ENCODE measurements around the gene ZMIZ1.

The ZMIZ1 gene

DNA sequence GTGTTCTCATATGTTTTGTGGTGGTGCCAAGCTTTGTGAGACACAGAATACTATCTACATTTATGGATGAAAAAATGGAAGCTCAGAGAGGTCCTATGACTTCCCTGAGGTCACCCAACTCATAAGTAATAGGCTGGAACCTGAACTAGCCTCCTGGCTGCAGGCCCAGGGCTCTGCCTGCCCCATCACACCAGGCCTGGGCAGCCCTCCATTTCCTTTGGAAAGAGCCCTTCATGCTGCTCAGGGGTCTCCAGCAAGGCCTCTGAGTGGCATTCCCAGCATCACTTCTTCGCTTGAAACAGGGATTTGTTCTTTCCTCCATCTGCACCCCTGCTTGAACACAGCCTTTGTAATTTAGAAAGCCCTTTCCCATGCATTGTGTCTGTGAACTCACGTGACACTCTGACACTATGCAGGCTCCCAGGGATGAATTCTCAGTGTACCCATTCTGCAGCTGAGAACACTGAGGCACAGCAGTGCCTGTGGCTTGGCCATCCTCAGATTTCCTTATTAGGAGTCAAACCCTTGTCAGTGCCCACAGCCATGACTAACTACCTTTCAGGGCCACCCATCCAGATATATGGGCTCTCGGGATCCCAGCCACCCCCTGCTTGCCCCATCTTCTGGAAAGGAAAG lies 150.7 kb downstream of the ZMIZ1 start:
- DNase-seq = no peak

DNA sequence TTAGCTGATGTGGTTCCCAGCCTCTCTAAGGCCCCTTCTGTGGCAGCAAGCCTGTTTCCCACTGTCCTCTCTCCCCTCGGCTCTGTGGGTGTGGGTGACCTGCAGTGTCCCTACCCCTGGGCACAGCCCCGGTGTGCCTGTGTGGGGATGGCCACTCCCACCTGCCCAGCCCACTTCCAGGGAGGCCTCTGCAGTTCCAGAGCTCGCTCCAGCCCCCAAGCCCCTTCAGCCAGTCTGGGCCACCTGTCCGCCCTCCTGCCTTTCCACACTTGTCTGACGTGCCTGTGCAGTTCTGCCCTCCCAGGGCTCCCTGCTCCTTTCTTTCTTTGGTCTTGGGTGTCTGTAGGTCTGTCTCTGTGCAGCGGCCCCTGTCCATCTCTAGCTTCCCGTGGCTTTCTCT lies 151.5 kb downstream of the ZMIZ1 start:
- DNase-seq = no peak

- no peak for DNase-seq
Measured at GRCh38 chr10:79221110-79222051, 152.6 kb downstream of the ZMIZ1 start.

DNA sequence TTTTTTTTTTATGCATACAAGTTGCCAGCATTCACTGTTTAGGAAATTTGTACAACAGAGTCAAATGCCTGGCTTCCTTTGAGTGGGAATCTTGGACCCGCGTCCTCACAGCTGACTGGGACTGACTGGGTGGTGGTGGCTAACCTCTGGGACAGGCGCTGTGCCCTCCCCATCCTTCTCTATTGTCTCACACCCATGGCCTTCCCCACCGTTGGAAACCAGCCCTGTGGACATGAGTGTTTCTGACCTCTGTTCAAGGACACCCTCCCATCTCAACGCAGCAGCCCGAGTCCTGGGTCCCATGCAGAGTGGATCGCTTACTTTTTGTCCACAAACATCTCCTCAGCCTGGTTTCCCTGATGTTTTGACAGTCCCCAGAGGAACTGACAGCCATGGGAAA lies 153.4 kb downstream of the ZMIZ1 start:
- DNase-seq = no peak

DNA sequence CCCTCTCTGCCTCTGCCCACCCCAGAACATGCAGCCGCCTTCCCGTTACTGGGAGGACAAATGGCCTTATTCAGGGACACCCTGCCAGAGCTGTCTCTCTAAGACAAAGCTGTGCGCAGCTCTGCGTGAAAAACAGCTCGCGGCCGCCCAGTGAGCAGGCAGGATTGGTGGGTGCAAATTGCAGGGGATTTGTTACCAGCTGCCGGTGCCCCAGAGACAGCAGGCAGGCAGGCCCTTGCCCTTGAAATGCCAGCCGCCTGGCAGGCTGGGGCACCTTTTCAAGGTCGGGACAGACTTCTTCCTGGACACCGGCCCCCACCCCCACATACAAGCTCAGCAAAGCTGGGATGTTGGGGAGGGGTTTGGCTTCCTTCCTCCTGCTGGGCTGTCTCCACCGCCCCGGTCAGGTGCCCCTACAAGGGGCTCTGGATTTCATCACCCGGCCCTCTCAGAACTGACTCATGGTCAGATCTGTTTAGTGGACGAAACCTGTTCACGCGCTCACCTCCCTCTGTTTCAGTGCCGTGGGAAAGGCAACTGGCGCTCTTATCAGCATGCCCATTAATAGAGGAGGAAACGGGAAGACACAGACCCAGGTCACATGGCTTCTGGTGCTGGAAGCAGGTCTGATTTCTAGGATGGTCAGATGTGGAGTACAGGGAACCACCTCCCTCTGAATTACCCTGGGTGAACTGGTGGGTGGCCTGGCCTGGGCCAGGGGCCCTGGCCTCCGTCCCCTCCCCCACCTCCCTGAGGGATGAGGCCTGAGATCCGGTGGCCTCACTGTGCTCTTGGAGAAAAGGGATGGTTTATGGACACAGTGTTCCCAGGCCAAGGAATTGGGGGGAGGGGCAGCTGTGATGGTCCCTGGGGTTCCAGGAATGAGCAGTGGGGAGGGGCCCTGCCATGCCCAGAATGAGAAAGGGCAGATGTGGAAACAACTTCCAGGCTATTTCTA lies 154.6 kb downstream of the ZMIZ1 start:
- no peak for DNase-seq

DNA sequence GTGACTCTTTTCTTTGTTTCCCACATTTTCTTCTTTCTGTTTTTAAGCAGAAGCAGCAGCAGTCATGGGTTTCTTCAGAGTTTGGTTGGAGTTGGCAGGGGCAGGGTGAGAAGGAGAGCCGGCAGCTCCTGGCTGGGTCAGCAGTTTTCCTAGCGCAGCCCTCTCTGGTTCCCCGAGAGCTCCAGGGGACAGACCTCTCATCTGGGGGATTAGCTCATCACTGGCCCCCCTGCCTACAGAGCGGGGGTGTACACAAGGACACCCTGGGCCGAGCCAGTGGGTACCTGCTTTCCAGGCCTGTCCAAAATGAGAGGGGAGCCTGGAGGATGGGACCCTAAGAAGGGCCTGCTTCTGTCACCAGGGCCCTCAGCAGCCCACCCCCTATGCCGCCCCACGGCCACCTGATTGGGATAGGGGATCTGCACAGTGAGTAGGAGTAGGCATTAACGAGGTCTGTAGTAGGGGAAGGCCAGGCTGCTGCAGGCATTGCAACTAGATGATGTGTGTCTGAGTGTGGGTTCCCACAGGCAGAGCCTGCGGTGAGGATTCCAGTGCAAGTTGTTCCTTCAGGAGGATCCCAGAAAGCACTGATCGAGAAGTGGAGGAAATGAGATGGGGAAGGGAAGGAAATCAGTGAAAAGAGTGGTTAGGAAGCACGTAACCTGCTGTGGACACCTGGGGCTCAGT lies 155.6 kb downstream of the ZMIZ1 start:
- no peak for DNase-seq

- DNase-seq = no peak
Measured at GRCh38 chr10:79224992-79225391, 156.2 kb downstream of the ZMIZ1 start.

DNA sequence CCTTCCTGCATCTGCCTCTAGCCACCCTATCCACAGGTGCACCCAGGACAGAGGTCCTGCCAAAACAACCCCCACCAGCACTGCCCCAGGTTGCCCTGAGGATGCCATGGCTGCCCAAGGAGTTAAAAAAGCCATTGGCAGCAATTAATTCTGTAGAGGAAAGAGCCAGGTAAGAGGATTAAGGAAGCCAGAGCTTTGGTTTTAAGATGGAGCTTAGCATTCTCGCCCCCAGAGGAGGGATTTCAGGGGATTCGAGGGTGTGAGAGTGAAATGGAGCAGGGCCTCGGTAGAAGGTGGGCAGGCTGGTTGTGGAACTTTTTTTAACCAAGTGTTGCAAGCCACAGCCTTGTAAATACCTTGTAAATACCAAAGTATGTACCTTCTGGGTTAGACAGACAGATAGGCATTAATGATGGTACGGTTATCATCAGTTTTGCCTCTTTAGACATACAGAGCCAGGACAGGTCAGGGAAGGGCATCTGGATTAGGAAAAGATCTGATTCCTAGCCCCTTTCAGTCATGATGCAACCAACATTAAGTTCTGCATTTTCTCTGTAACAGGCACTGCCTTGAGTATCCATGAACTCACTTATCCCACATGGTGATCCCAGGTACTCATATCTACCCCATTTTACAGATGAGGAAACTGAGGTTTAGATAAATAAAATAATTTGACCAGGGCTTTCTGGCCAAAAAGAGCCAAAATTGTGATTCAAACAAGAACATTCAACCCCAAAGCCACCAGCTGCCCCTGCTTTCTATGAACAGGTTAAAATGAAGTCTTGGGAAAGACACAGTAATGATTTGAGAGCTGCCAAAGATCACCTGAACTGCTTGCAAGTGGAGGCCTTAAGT lies 157.9 kb downstream of the ZMIZ1 start:
- no peak for DNase-seq

DNA sequence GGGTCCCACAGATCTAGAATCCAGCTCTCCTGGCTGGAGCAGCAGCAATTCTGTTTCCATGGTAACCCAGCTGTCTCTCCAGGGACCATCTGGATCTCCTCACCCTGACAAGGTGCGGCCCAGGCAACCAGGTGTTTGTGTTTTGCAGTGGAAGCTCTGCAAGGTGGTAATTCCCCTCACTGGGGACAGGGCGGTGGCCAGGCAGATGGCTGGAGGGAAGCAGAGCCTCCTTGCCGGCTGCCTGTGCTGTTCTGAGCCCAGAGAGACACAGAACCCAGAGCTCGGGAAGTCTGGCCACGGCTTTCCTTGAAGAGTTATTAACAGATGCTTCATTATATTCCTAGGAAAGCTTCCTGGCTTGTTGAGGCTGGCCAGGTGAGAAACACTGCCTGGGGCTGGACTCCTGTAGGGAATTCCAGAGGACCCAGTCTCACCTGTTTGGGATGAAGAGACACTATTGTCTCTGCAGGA lies 160.3 kb downstream of the ZMIZ1 start:
- DNase-seq = no peak

GRCh38 chr10:79229830-79230327 lies 161.1 kb downstream of the ZMIZ1 start:
- DNase-seq = no peak

GRCh38 chr10:79230328-79230830 lies 161.6 kb downstream of the ZMIZ1 start:
- DNase-seq = no peak

- DNase-seq = no peak
Measured at GRCh38 chr10:79230850-79231249, 162.1 kb downstream of the ZMIZ1 start.

- no peak for DNase-seq
Measured at GRCh38 chr10:79231908-79232307, 163.1 kb downstream of the ZMIZ1 start.

DNA sequence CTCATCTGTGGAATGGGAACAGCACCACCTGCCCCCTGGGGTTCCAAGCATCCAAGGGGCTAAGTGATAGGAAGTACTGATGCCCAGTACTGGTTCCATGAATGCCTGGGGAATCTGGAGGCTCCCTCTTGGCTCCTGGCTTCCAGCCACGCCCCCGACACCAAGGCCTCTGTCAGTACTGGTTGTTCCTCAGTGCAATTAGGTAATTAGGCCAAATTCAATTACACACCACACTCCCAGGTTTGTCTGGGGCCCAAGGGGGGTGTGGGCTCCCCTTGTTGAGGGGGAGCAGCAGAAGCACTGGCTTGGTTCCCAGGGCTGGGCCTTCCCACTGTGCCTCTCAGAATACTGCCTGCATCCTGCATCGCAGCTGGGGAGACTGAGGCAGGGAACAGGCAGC lies 164.1 kb downstream of the ZMIZ1 start:
- DNase-seq = no peak

- no peak for DNase-seq
Measured at GRCh38 chr10:79234391-79235315, 165.9 kb downstream of the ZMIZ1 start.

- no peak for DNase-seq
Measured at GRCh38 chr10:79235765-79236432, 167.1 kb downstream of the ZMIZ1 start.

GRCh38 chr10:79236433-79236765 lies 167.6 kb downstream of the ZMIZ1 start:
- DNase-seq = no peak

- no peak for DNase-seq
Measured at GRCh38 chr10:79237454-79238157, 168.8 kb downstream of the ZMIZ1 start.

GRCh38 chr10:79238158-79238520 lies 169.4 kb downstream of the ZMIZ1 start:
- no peak for DNase-seq

Measured in NCI-H774 (cell line).